GM12878 (cell line): ENCODE data around the gene STAT3. TPM values are rescaled to one million over a fixed set of nuclear protein-coding genes. Genes with fewer than 3 reads are reported as not detected.
"Not testable (repeated sequence)": the region's sequence is repeated elsewhere in the genome, so short reads cannot be mapped to it uniquely, and the experiment has no call there.

Experiments
- ATAC-seq: fragments of 200-7000 bp; cut with Tn5 transposase; 3 replicates; pipeline ENCODE4 v1.9.1; 2020; ENCODE audit warnings: mild to moderate bottlenecking, moderate library complexity
- BruUV-seq: library from RNA; stranded (reverse); fragments of 400-500 nt; replicated peaks from 2 replicates; lab custom pipeline; 2021; lab: Mats Ljungman, UMichigan
- CTCF ChIA-PET: fragments of 300-600 bp; sonication (Branson Sonifier 250); formaldehyde crosslinking; extraction: SDS; loops from one replicate; lab custom pipeline; 2021; ENCODE audit warnings: inconsistent platforms; lab: Yijun Ruan, JAX
- POLR2A ChIA-PET: fragments of 350-600 bp; formaldehyde crosslinking; extraction: SDS; loops from one replicate; lab custom pipeline; 2021; ENCODE audit warnings: inconsistent platforms; lab: Charles Lee
- RAD21 ChIA-PET: fragments of 300-600 bp; sonication (Branson Sonifier 250); formaldehyde crosslinking; loops from one replicate; lab custom pipeline; 2023; ENCODE audit warnings: antibody characterized with exemption; ENCODE audit not compliant: unreplicated experiment; lab: Charles Lee
- SMC1A ChIA-PET: fragments of 300-600 bp; sonication (Branson Sonifier 250); formaldehyde crosslinking; loops from one replicate; lab custom pipeline; 2023; ENCODE audit not compliant: unreplicated experiment, uncharacterized antibody; lab: Charles Lee
- DNase-seq: peaks from one replicate; pipeline ENCODE4 v3.0.0-alpha.2; 2011; ENCODE audit warnings: low read depth, low spot score
- FAIRE-seq: peaks from 3 replicates; lab custom pipeline; 2011; peaks lifted over from hg19 to GRCh38; lab: Jason Lieb, UNC
- H2AFZ ChIP-seq: 2 replicates; pipeline ENCODE4 v1.6.0; 2011; ENCODE audit warnings: low read depth, low read length, control low read depth; ENCODE audit not compliant: control insufficient read depth
- H3K27ac ChIP-seq: 2 replicates; pipeline ENCODE4 v1.5.1; 2011; ENCODE audit warnings: control low read depth; ENCODE audit not compliant: control insufficient read depth, insufficient read depth
- H3K27me3 ChIP-seq, 2 experiments: replicated peaks in 1 of 2; 2 replicates each; pipeline versions ENCODE4 v1.6.0 to v1.6.1; 2011; ENCODE audit warnings: low read length in 1 of 2; ENCODE audit not compliant: control insufficient read depth in 2 of 2, insufficient read depth in 2 of 2
- H3K36me3 ChIP-seq, 2 experiments: 2 replicates each; pipeline ENCODE4 v1.5.1; 2011; ENCODE audit warnings: low read length in 1 of 2; ENCODE audit not compliant: control insufficient read depth in 2 of 2, insufficient read depth in 2 of 2
- H3K4me1 ChIP-seq: 2 replicates; pipeline ENCODE4 v1.6.1; 2011; ENCODE audit warnings: mild to moderate bottlenecking, low read length, moderate library complexity, mixed read lengths; ENCODE audit not compliant: control insufficient read depth, insufficient read depth
- H3K4me2 ChIP-seq: 2 replicates; pipeline ENCODE4 v1.6.0; 2011; ENCODE audit warnings: control low read depth; ENCODE audit not compliant: control insufficient read depth, insufficient read depth
- H3K4me3 ChIP-seq: fragments of 200-600 bp; sonication (generic); 2 replicates; pipeline ENCODE4 v1.5.1; 2016
- H3K79me2 ChIP-seq: 2 replicates; pipeline ENCODE4 v1.6.0; 2011; ENCODE audit warnings: low read length; ENCODE audit not compliant: control insufficient read depth, insufficient read depth
- H3K9ac ChIP-seq: 2 replicates; pipeline ENCODE4 v1.8.0; 2011; ENCODE audit warnings: low read length, control low read depth, mixed read lengths; ENCODE audit not compliant: control insufficient read depth, insufficient read depth
- H3K9me3 ChIP-seq: replicated peaks from 3 replicates; pipeline ENCODE4 v1.5.1; 2011; ENCODE audit warnings: mild to moderate bottlenecking, low read length; ENCODE audit not compliant: control insufficient read depth, insufficient read depth
- H4K20me1 ChIP-seq: 2 replicates; pipeline ENCODE4 v1.6.0; 2011; ENCODE audit not compliant: control insufficient read depth, insufficient read depth
- ASH2L ChIP-seq: fragments of 300-600, 200-600 bp; sonication (generic); IDR thresholded peaks from 2 replicates; pipeline ENCODE4 v1.6.1; 2017; ENCODE audit warnings: low read depth, mild to moderate bottlenecking, borderline replicate concordance
- BHLHE40 ChIP-seq, 2 experiments: fragments of 450-650 bp in 1 of 2; IDR thresholded peaks; 2 replicates each; pipeline ENCODE4 v1.6.1; 2011 to 2017; ENCODE audit warnings: low read depth in 2 of 2, borderline replicate concordance in 1 of 2, improper control_type of control experiment in 1 of 2, low read length in 1 of 2, mild to moderate bottlenecking in 1 of 2
- DPF2 ChIP-seq: fragments of 450-650 bp; IDR thresholded peaks from 2 replicates; pipeline ENCODE4 v1.6.1; 2017; ENCODE audit warnings: mild to moderate bottlenecking
- HDAC2 ChIP-seq: fragments of 200-600 bp; sonication (generic); IDR thresholded peaks from 2 replicates; pipeline ENCODE4 v1.6.1; 2017
- JUNB ChIP-seq: IDR thresholded peaks from 2 replicates; pipeline ENCODE4 v1.6.1; 2016; ENCODE audit warnings: antibody characterized with exemption, mild to moderate bottlenecking
- SPI1 ChIP-seq: IDR thresholded peaks from 2 replicates; pipeline ENCODE4 v1.6.1; 2011; ENCODE audit warnings: low read depth, mild to moderate bottlenecking, low read length, moderate library complexity, borderline replicate concordance; ENCODE audit not compliant: insufficient read depth
- WGBS: methylation state at CpG from one replicate; pipeline ENCODE4 v1.1.6; 2016; ENCODE audit warnings: low lambda C conversion rate; ENCODE audit not compliant: insufficient replicate concordance, insufficient coverage; ENCODE audit errors: missing lambda C conversion rate; 5-methylcytosine and 5-hydroxymethylcytosine counted together
- in situ Hi-C: fragments of 300-500 bp; cut with MboI; formaldehyde crosslinking; loops from 9 replicates; pipeline ENCODE4 v1.14.3; 2018; ENCODE audit warnings: mixed read lengths
- intact Hi-C: fragments of 100-400 bp; cut with micrococcal nuclease; formaldehyde crosslinking; loops from one replicate; pipeline ENCODE4 v1.14.2; 2022; ENCODE audit not compliant: unreplicated experiment
- polyA plus RNA-seq, 11 experiments: library from polyadenylated mRNA; depleted of rRNA in 4 of 11; unstranded in 6 of 11; stranded (reverse) in 5 of 11; fragments of >200 nt; fragmentation: Nextera tagmentation in 4 of 11; fragmentation: Illumina TruSeq in 1 of 11; extraction: Ambion mirVana in 4 of 11; extraction: Trizol in 1 of 11; gene quantifications; 1 replicate in 1 of 11; 2 replicates in 10 of 11; pipeline versions ENCODE4 v1.2.1 to v1.2.3, GENCODE V29; 2011 to 2016; ENCODE audit warnings: inconsistent platforms in 2 of 11, missing spikeins in 2 of 11, low read depth in 1 of 11
- total RNA-seq, 4 experiments: library from RNA; depleted of rRNA in 3 of 4; stranded (reverse); fragments of >200 nt in 3 of 4; fragmentation: Illumina TruSeq in 1 of 4; extraction: Trizol in 1 of 4; gene quantifications; 2 replicates each; pipeline versions ENCODE4 v1.2.1 to v1.2.3, GENCODE V29; 2013 to 2021
- TF ChIP-seq, protein P1 (sequence below), 3 experiments: IDR thresholded peaks in 2 of 3; conservative IDR thresholded peaks in 1 of 3; 2 replicates each; pipeline ENCODE4 v1.5.1; 2011; ENCODE audit warnings: low read depth in 3 of 3, low read length in 3 of 3, mild to moderate bottlenecking in 3 of 3, control low read depth in 2 of 3, moderate library complexity in 2 of 3, inconsistent platforms in 1 of 3, mixed read lengths in 1 of 3; ENCODE audit not compliant: control insufficient read depth in 2 of 3, insufficient read depth in 1 of 3; ENCODE audit errors: extremely low read depth in 1 of 3
- TF ChIP-seq, protein P2 (sequence below): IDR thresholded peaks from 2 replicates; pipeline ENCODE4 v1.6.1; 2011; ENCODE audit warnings: low read depth, low read length, improper control_type of control experiment, borderline replicate concordance
- TF ChIP-seq, protein P3 (sequence below): fragments of 150-350 bp; IDR thresholded peaks from 2 replicates; pipeline ENCODE4 v1.6.1; 2014; ENCODE audit warnings: mild to moderate bottlenecking, low read depth, low read length
- TF ChIP-seq, protein P4 (sequence below): fragments of 450-650 bp; IDR thresholded peaks from 2 replicates; pipeline ENCODE4 v1.6.1; 2017; ENCODE audit warnings: mild to moderate bottlenecking, moderate library complexity

The STAT3 gene
- total and polyA plus RNA-seq, 10 of the 15 experiments (the other 5 are each of a cell fraction or from before 2014, with no cell fraction given): 18.4 to 96.4 (median 60.9) TPM

DNA sequence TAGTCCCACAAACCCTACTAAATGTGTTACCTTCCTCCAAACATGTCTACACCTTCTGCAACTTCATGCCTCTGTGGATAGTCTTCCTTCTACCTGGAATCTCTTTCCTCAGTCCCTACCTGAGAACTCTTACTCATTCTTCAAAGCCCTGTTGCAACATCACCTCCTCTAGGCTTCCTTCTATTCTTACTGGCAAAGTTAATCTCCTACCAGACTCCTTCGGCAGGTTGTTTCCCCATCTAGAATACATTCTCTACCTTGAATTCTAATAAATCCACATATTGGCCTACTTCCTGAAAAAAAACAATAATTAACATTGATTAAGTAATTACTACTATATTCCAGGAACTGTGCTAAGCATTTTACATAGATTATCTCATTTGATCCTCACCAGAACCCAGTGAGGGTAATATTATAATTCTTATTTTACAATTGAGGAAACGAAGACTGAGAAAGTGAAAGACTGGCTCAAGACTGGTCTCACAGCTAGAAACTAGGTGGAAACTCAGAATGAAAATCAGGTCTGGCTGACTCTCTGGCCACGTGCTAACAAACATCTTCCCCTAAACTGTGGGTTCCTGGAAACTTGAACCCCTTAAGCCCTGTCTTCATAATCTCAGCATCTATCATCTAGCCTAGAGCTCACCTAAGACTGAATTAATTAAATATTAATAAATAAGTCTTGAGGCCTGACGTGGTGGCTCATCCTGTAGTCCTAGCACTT lies 4.6 kb upstream of the STAT3 start (continued):
- TF ChIP-seq, protein P1, sequence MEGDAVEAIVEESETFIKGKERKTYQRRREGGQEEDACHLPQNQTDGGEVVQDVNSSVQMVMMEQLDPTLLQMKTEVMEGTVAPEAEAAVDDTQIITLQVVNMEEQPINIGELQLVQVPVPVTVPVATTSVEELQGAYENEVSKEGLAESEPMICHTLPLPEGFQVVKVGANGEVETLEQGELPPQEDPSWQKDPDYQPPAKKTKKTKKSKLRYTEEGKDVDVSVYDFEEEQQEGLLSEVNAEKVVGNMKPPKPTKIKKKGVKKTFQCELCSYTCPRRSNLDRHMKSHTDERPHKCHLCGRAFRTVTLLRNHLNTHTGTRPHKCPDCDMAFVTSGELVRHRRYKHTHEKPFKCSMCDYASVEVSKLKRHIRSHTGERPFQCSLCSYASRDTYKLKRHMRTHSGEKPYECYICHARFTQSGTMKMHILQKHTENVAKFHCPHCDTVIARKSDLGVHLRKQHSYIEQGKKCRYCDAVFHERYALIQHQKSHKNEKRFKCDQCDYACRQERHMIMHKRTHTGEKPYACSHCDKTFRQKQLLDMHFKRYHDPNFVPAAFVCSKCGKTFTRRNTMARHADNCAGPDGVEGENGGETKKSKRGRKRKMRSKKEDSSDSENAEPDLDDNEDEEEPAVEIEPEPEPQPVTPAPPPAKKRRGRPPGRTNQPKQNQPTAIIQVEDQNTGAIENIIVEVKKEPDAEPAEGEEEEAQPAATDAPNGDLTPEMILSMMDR (IDR thresholded peaks at IDR 0.05 in 2 of 3, conservative IDR thresholded peaks at IDR 0.05 in 1 of 3; ENCODE audit: control insufficient read depth in 2 of 3, extremely low read depth in 1 of 3, insufficient read depth in 1 of 3, low read depth in 3 of 3, low read length in 3 of 3): 0 out of 6 replicates have a peak, but pooled peaks of 1 of the 3 experiments have one; percentile 2
- TF ChIP-seq ASH2L: no peak
- TF ChIP-seq BHLHE40 (IDR thresholded peaks at IDR 0.05; ENCODE audit: borderline replicate concordance in 1 of 2, low read depth in 2 of 2, low read length in 1 of 2): peak; percentile 74 to 80
- TF ChIP-seq, protein P2, sequence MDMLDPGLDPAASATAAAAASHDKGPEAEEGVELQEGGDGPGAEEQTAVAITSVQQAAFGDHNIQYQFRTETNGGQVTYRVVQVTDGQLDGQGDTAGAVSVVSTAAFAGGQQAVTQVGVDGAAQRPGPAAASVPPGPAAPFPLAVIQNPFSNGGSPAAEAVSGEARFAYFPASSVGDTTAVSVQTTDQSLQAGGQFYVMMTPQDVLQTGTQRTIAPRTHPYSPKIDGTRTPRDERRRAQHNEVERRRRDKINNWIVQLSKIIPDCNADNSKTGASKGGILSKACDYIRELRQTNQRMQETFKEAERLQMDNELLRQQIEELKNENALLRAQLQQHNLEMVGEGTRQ: peak; percentile 22; the same call in 1 of the 2 replicates
- peak; percentile 30; the same call in 1 of the 2 replicates for TF ChIP-seq DPF2
- TF ChIP-seq SPI1: peak; percentile 40; the same call in 1 of the 2 replicates
- no peak for TF ChIP-seq HDAC2
- TF ChIP-seq, protein P3, sequence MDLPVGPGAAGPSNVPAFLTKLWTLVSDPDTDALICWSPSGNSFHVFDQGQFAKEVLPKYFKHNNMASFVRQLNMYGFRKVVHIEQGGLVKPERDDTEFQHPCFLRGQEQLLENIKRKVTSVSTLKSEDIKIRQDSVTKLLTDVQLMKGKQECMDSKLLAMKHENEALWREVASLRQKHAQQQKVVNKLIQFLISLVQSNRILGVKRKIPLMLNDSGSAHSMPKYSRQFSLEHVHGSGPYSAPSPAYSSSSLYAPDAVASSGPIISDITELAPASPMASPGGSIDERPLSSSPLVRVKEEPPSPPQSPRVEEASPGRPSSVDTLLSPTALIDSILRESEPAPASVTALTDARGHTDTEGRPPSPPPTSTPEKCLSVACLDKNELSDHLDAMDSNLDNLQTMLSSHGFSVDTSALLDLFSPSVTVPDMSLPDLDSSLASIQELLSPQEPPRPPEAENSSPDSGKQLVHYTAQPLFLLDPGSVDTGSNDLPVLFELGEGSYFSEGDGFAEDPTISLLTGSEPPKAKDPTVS: no peak
- TF ChIP-seq, protein P4, sequence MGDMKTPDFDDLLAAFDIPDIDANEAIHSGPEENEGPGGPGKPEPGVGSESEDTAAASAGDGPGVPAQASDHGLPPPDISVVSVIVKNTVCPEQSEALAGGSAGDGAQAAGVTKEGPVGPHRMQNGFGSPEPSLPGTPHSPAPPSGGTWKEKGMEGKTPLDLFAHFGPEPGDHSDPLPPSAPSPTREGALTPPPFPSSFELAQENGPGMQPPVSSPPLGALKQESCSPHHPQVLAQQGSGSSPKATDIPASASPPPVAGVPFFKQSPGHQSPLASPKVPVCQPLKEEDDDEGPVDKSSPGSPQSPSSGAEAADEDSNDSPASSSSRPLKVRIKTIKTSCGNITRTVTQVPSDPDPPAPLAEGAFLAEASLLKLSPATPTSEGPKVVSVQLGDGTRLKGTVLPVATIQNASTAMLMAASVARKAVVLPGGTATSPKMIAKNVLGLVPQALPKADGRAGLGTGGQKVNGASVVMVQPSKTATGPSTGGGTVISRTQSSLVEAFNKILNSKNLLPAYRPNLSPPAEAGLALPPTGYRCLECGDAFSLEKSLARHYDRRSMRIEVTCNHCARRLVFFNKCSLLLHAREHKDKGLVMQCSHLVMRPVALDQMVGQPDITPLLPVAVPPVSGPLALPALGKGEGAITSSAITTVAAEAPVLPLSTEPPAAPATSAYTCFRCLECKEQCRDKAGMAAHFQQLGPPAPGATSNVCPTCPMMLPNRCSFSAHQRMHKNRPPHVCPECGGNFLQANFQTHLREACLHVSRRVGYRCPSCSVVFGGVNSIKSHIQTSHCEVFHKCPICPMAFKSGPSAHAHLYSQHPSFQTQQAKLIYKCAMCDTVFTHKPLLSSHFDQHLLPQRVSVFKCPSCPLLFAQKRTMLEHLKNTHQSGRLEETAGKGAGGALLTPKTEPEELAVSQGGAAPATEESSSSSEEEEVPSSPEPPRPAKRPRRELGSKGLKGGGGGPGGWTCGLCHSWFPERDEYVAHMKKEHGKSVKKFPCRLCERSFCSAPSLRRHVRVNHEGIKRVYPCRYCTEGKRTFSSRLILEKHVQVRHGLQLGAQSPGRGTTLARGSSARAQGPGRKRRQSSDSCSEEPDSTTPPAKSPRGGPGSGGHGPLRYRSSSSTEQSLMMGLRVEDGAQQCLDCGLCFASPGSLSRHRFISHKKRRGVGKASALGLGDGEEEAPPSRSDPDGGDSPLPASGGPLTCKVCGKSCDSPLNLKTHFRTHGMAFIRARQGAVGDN: peak; percentile 91
- peak; percentile 62 for TF ChIP-seq JUNB

DNA sequence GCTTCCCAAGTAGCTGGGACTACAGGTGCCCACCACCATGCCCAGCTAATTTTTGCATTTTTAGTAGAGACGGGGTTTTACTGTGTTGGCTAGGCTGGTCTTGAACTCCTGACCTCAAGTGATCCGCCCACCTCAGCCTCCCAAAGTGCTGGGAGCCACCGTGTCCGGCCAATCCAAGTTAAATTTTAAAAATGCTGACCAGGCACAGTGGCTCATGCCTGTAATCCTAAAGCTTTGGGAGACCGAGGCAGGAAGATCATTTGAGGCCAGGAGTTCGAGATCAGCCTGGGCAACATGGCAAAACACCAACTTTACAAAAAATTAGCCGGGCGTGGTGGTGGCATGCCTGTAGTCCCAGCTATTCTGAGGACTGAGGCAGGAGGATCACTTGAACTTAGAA lies 3.2 kb upstream of the STAT3 start:
- H3K4me3 ChIP-seq, intact Hi-C loops, H3K27me3 ChIP-seq, ATAC-seq, H3K4me2 ChIP-seq, H3K9ac ChIP-seq, H3K27ac ChIP-seq, FAIRE-seq, H3K36me3 ChIP-seq, BruUV-seq, DNase-seq, in situ Hi-C loops, H4K20me1 ChIP-seq, H2AFZ ChIP-seq, H3K9me3 ChIP-seq: not testable (repeated sequence)
- H3K4me1 ChIP-seq: peaks cover 20% of the 10 kb centered on the region
- ChIA-PET SMC1A (interaction anchor here (1.1 to 22.3 kb wide), 4 partner anchors 9 to 143 kb away, joined by 3 to 528 read pairs (median 4); no protein-coding TSS in a partner anchor), CTCF (interaction anchor here (0.9 to 7.0 kb wide), 6 partner anchors 12 to 169 kb away, joined by 3 to 52 read pairs (median 8); no protein-coding TSS in a partner anchor), RAD21 (interaction anchor here (0.6 to 3.3 kb wide), 3 partner anchors 12 to 271 kb away, joined by 3 to 17 read pairs (median 3); no protein-coding TSS in a partner anchor), POLR2A (interaction anchor here (0.6 to 2.3 kb wide), 5 partner anchors 12 to 53 kb away, joined by 3 to 7 read pairs (median 5); no protein-coding TSS in a partner anchor)
- 92% methylated on average over 8 of the region's 8 CpGs for WGBS
- H3K79me2 ChIP-seq: peaks cover 19% of the 10 kb centered on the region
